Spleen (tissue), 11 donors: ENCODE data around the gene TENM3. TPM values are rescaled to one million over a fixed set of nuclear protein-coding genes. Genes with fewer than 3 reads are reported as not detected.

Experiments
- DNase-seq: peaks from one replicate; pipeline ENCODE4 v3.0.0-alpha.2; 2020
- H3K27ac ChIP-seq, 8 donors: fragments of 200-600 bp; sonication (generic) in 7 of 8; 1 replicate in 4 of 8; 2 replicates in 4 of 8; pipeline versions ENCODE4 v1.5.0 to v1.8.0; 2016 to 2021; ENCODE audit warnings: inconsistent platforms in 4 of 8, mild to moderate bottlenecking in 4 of 8, moderate library complexity in 1 of 8
- H3K27me3 ChIP-seq, 7 donors: fragments of 200-600 bp; sonication (generic) in 6 of 7; replicated peaks in 1 of 7; 1 replicate in 4 of 7; 2 replicates in 3 of 7; pipeline versions ENCODE4 v1.5.0 to v1.8.0; 2016 to 2021; ENCODE audit warnings: inconsistent platforms in 3 of 7, mild to moderate bottlenecking in 1 of 7
- H3K36me3 ChIP-seq, 6 donors: fragments of 200-600 bp; sonication (generic) in 5 of 6; 1 replicate in 4 of 6; 2 replicates in 2 of 6; pipeline versions ENCODE4 v1.5.0 to v1.8.0; 2016 to 2021; ENCODE audit warnings: inconsistent platforms in 2 of 6
- H3K4me1 ChIP-seq, 6 donors: fragments of 200-600 bp; sonication (generic) in 5 of 6; 1 replicate in 3 of 6; 2 replicates in 3 of 6; pipeline versions ENCODE4 v1.5.0 to v1.8.0; 2016 to 2021; ENCODE audit warnings: inconsistent platforms in 3 of 6
- H3K4me3 ChIP-seq, 8 donors: fragments of 200-600 bp; sonication (generic) in 7 of 8; 1 replicate in 4 of 8; 2 replicates in 4 of 8; pipeline versions ENCODE4 v1.5.0 to v1.8.0; 2016 to 2021; ENCODE audit warnings: inconsistent platforms in 4 of 8, mild to moderate bottlenecking in 4 of 8, moderate library complexity in 2 of 8
- H3K9me3 ChIP-seq, 8 donors: fragments of 200-600 bp; sonication (generic) in 7 of 8; 1 replicate in 4 of 8; 2 replicates in 4 of 8; pipeline versions ENCODE4 v1.5.0 to v1.8.0; 2016 to 2021; ENCODE audit warnings: inconsistent platforms in 4 of 8
- POLR2A ChIP-seq, 3 donors: fragments of 450-650 bp; IDR thresholded peaks; one replicate each; pipeline ENCODE4 v1.5.1; 2017; ENCODE audit warnings: antibody characterized with exemption in 3 of 3, mild to moderate bottlenecking in 1 of 3
- POLR2AphosphoS5 ChIP-seq, 3 donors: sonication (generic); formaldehyde crosslinking; IDR thresholded peaks; one replicate each; pipeline ENCODE4 v1.5.1; 2017; ENCODE audit warnings: antibody characterized with exemption in 3 of 3
- WGBS, 5 donors: extraction: QIAGEN DNeasy Blood & Tissue Kit in 3 of 5; methylation state at CpG; one replicate each; pipeline versions ENCODE4 v1.1.5 to v1.1.7; 2013 to 2018; 5-methylcytosine and 5-hydroxymethylcytosine counted together
- intact Hi-C: fragments of 100-400 bp; cut with DNase I; formaldehyde crosslinking; loops from one replicate; pipeline ENCODE4 v1.15.0; 2023; ENCODE audit warnings: low total_unique reads
- polyA plus RNA-seq, 3 donors: library from polyadenylated mRNA; stranded (reverse); fragments of 200-250 nt; gene quantifications; one replicate each; pipeline ENCODE4 v1.2.1, GENCODE V29; 2013
- total RNA-seq, 7 donors: library from RNA; depleted of rRNA in 3 of 7; stranded (reverse); fragments of >200 nt in 3 of 7; fragmentation: NEBNext Ultra II Directional in 4 of 7; extraction: Animal tissue kit (Norgen Biotek cat#: 25700) in 4 of 7; gene quantifications; one replicate each; pipeline versions ENCODE4 v1.1.0 to v1.2.1, GENCODE V29; 2016 to 2021
- TF ChIP-seq, protein P1 (sequence below), 11 experiments: fragments of 200-600 bp in 7 of 11; fragments of 450-650 bp in 4 of 11; sonication (generic) in 4 of 11; IDR thresholded peaks in 8 of 11; conservative IDR thresholded peaks in 3 of 11; 1 replicate in 7 of 11; 2 replicates in 4 of 11; pipeline versions ENCODE4 v1.4.0 to v1.8.0; 2016 to 2021; ENCODE audit warnings: antibody characterized with exemption in 11 of 11, inconsistent platforms in 4 of 11, mild to moderate bottlenecking in 1 of 11
- donor health status: healthy with polysubstance abuse.
- donor health status: DM: no; HTN: no; CAD: no; lungs with moderate emphysema.
- donor health status: DM: no; HTN: no; CAD: no.
- donor health status: Bipolar disorder and iron deficiency.
- donor health status: healthy.
- donor health status: DM: no; HTN: no; CAD: no.
- donor health status: DM: yes; HTN: yes; CAD: no.

Gene TENM3
- total and polyA plus RNA-seq, 10 donors = 0.37 to 45.6 (median 17.7) TPM

- Histone ChIP-seq H3K27me3 (no peaks in the 10 kb centered on the region), H3K4me1 (no peaks in the 10 kb centered on the region), H3K9me3 (no peaks in the 10 kb centered on the region), H3K4me3 (no peak overlapping the region), H3K27ac (no peak overlapping the region), H3K36me3 (no peaks in the 10 kb centered on the region)
- TF ChIP-seq POLR2A (IDR thresholded peaks at IDR 0.05) = no peak
- TF ChIP-seq, protein P1, sequence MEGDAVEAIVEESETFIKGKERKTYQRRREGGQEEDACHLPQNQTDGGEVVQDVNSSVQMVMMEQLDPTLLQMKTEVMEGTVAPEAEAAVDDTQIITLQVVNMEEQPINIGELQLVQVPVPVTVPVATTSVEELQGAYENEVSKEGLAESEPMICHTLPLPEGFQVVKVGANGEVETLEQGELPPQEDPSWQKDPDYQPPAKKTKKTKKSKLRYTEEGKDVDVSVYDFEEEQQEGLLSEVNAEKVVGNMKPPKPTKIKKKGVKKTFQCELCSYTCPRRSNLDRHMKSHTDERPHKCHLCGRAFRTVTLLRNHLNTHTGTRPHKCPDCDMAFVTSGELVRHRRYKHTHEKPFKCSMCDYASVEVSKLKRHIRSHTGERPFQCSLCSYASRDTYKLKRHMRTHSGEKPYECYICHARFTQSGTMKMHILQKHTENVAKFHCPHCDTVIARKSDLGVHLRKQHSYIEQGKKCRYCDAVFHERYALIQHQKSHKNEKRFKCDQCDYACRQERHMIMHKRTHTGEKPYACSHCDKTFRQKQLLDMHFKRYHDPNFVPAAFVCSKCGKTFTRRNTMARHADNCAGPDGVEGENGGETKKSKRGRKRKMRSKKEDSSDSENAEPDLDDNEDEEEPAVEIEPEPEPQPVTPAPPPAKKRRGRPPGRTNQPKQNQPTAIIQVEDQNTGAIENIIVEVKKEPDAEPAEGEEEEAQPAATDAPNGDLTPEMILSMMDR (IDR thresholded peaks at IDR 0.05 in 8 of 11, conservative IDR thresholded peaks at IDR 0.05 in 3 of 11) = no peak
- intact Hi-C loops = no loop called here
- 38 to 63% (median 49%) methylated on average over 1 of the region's 1 CpG for WGBS, 5 donors
- DNase-seq = no peak
These were observed 277.8 kb downstream of the TENM3 start for GRCh38 chr4:182521011-182521410.

DNA sequence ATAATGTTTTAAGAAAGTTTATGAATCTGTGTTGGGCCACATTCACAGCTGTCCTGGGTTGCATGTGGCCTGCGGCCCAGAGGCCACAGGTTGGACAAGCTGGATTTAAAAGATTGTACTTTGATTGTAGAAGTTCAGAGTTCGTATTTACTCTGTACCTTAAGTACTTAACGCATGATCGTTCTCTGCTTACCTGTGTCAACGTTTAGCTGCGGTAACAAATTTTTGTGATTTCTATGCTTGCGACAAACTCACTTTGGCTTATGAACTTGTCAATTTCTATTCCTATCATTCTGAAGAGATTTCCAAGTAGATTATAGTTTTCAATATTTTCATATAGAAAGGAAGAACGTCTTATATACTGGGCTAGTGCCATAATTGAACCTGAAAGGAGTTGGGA is 285.6 kb downstream of the TENM3 start:
- no peak for DNase-seq
- 90 to 96% (median 91%) methylated on average over 8 of the region's 8 CpGs for WGBS, 5 donors
- H3K27me3 ChIP-seq = no peaks in the 10 kb centered on the region
- no peaks in the 10 kb centered on the region for H3K9me3 ChIP-seq
- no peaks in the 10 kb centered on the region for H3K36me3 ChIP-seq
- TF ChIP-seq POLR2AphosphoS5 (IDR thresholded peaks at IDR 0.05) = no peak
- no peak for TF ChIP-seq POLR2A (IDR thresholded peaks at IDR 0.05)
- TF ChIP-seq, protein P1 (IDR thresholded peaks at IDR 0.05 in 8 of 11, conservative IDR thresholded peaks at IDR 0.05 in 3 of 11) = no peak
- intact Hi-C loops = no loop called here
- no peak overlapping the region for H3K27ac ChIP-seq
- no peaks in the 10 kb centered on the region for H3K4me1 ChIP-seq
- no peak overlapping the region for H3K4me3 ChIP-seq

DNA sequence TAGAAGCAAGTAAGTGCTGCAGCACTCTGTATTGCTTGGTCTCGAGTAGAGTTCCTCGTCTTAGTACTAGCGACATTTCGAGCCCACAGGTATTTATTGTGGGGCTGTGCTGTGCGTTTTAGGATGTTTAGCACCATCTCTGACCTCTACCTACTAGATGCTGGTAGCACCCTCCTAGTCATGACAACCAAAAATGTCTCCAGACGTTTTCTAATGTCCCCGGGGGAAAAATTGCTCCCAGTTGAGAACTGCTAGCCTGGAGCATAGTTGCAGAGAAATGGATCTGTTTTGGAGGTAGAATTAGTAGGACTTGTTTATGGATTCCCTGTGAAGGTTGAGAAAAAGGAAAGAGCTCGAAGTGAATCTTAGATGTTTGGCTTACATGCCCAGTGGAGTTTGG is 287.2 kb downstream of the TENM3 start:
- H3K36me3 ChIP-seq = no peaks in the 10 kb centered on the region
- DNase-seq = no peak
- intact Hi-C loops = no loop called here
- no peaks in the 10 kb centered on the region for H3K9me3 ChIP-seq
- no peak for TF ChIP-seq POLR2A (IDR thresholded peaks at IDR 0.05)
- TF ChIP-seq, protein P1 (IDR thresholded peaks at IDR 0.05 in 8 of 11, conservative IDR thresholded peaks at IDR 0.05 in 3 of 11) = no peak
- TF ChIP-seq POLR2AphosphoS5 (IDR thresholded peaks at IDR 0.05) = no peak
- H3K4me3 ChIP-seq = no peak overlapping the region
- no peak overlapping the region for H3K27ac ChIP-seq
- no peaks in the 10 kb centered on the region for H3K27me3 ChIP-seq
- 77 to 88% (median 85%) methylated on average over 8 of the region's 8 CpGs for WGBS, 5 donors
- no peaks in the 10 kb centered on the region for H3K4me1 ChIP-seq

- no peak for DNase-seq
- no peak overlapping the region for H3K4me3 ChIP-seq
- no peaks in the 10 kb centered on the region for H3K36me3 ChIP-seq
- H3K27me3 ChIP-seq = no peaks in the 10 kb centered on the region
- intact Hi-C loops = no loop called here
- H3K27ac ChIP-seq = no peak overlapping the region
- WGBS, 5 donors = 82 to 86% (median 84%) methylated on average over 8 of the region's 8 CpGs
- TF ChIP-seq POLR2A (IDR thresholded peaks at IDR 0.05) (no peak), POLR2AphosphoS5 (IDR thresholded peaks at IDR 0.05) (no peak)
- TF ChIP-seq, protein P1 (IDR thresholded peaks at IDR 0.05 in 8 of 11, conservative IDR thresholded peaks at IDR 0.05 in 3 of 11) = no peak
- H3K9me3 ChIP-seq = no peaks in the 10 kb centered on the region
- H3K4me1 ChIP-seq = no peaks in the 10 kb centered on the region
These were observed 288.5 kb downstream of the TENM3 start for GRCh38 chr4:182531555-182532162.
